ENCODE measurements around the gene BBS12. TPM values are rescaled to one million over a fixed set of nuclear protein-coding genes. Genes with fewer than 3 reads are reported as not detected.

BBS12 gene
- polyA plus RNA-seq, 1 experiment: 1.9 TPM

- ChIA-PET POLR2A (interaction anchor here (0.5 kb wide), 1 partner anchor 90 kb away, joined by 5 read pairs; no protein-coding TSS in a partner anchor), CTCF (interaction anchor here (1.0 to 1.4 kb wide), 2 partner anchors 10 to 12 kb away, joined by 3 to 4 read pairs; no protein-coding TSS in a partner anchor)
- Histone ChIP-seq H3K27me3 (ENCODE audit: control insufficient read depth, insufficient read depth, low read length) (no peaks in the 10 kb centered on the region), H3K36me3 (ENCODE audit: control insufficient read depth, insufficient read depth, low read length) (no peaks in the 10 kb centered on the region), H3K4me3 (ENCODE audit: low read depth, low read length) (no peak overlapping the region)
- DNase-seq (ENCODE audit: low read depth): no peak
- no peak for TF ChIP-seq CTCF (IDR thresholded peaks at IDR 0.05; ENCODE audit: insufficient read depth, low read depth, low read length)
These were observed 3.6 kb upstream of the BBS12 start for GRCh38 chr4:122728856-122729255.

- no peak for DNase-seq (ENCODE audit: low read depth)
- no peak overlapping the region for H3K4me3 ChIP-seq (ENCODE audit: low read depth, low read length)
- no peaks in the 10 kb centered on the region for H3K27me3 ChIP-seq (ENCODE audit: control insufficient read depth, insufficient read depth, low read length)
- TF ChIP-seq CTCF (IDR thresholded peaks at IDR 0.05; ENCODE audit: insufficient read depth, low read depth, low read length): no peak
- ChIA-PET POLR2A (interaction anchor here (0.6 kb wide), 1 partner anchor 193 kb away, joined by 3 read pairs; no protein-coding TSS in a partner anchor), CTCF (interaction anchor here (1.1 to 3.3 kb wide), 10 partner anchors 15 to 199 kb away, joined by 3 to 13 read pairs (median 5); no protein-coding TSS in a partner anchor)
- H3K36me3 ChIP-seq (ENCODE audit: control insufficient read depth, insufficient read depth, low read length): no peaks in the 10 kb centered on the region
These were observed 828 bp upstream of the BBS12 start for GRCh38 chr4:122731676-122732075.

GRCh38 chr4:122733787-122734120, 1.2 kb downstream of the BBS12 start:
- no peak for DNase-seq (ENCODE audit: low read depth)
- ChIA-PET CTCF (interaction anchor here (3.3 kb wide), 1 partner anchor 181 kb away, joined by 13 read pairs; no protein-coding TSS in a partner anchor), POLR2A (no interaction called here)
- no peaks in the 10 kb centered on the region for H3K27me3 ChIP-seq (ENCODE audit: control insufficient read depth, insufficient read depth, low read length)
- no peak for TF ChIP-seq CTCF (IDR thresholded peaks at IDR 0.05; ENCODE audit: insufficient read depth, low read depth, low read length)
- H3K4me3 ChIP-seq (ENCODE audit: low read depth, low read length): peak overlapping the region; percentile 74
- H3K36me3 ChIP-seq (ENCODE audit: control insufficient read depth, insufficient read depth, low read length): no peaks in the 10 kb centered on the region

- ChIA-PET CTCF (interaction anchor here (1.0 to 1.3 kb wide), 3 partner anchors 10 to 137 kb away, joined by 3 read pairs; no protein-coding TSS in a partner anchor), POLR2A (no interaction called here)
- DNase-seq (ENCODE audit: low read depth): peak; percentile 56
- Histone ChIP-seq H3K36me3 (ENCODE audit: control insufficient read depth, insufficient read depth, low read length) (no peaks in the 10 kb centered on the region), H3K27me3 (ENCODE audit: control insufficient read depth, insufficient read depth, low read length) (no peaks in the 10 kb centered on the region), H3K4me3 (ENCODE audit: low read depth, low read length) (no peak overlapping the region)
- TF ChIP-seq CTCF (IDR thresholded peaks at IDR 0.05; ENCODE audit: insufficient read depth, low read depth, low read length): no peak
These were observed 6.7 kb downstream of the BBS12 start for GRCh38 chr4:122739174-122739573.

GRCh38 chr4:122742933-122743829, 10.7 kb downstream of the BBS12 start:
- no peak for DNase-seq (ENCODE audit: low read depth)
- Histone ChIP-seq H3K36me3 (ENCODE audit: control insufficient read depth, insufficient read depth, low read length) (no peaks in the 10 kb centered on the region), H3K4me3 (ENCODE audit: low read depth, low read length) (no peak overlapping the region), H3K27me3 (ENCODE audit: control insufficient read depth, insufficient read depth, low read length) (no peaks in the 10 kb centered on the region)
- POLR2A ChIA-PET: no interaction called here
- no peak for TF ChIP-seq CTCF (IDR thresholded peaks at IDR 0.05; ENCODE audit: insufficient read depth, low read depth, low read length)
- CTCF ChIA-PET: interaction anchor here (1.4 kb wide), 1 partner anchor 13 kb away, joined by 4 read pairs; no protein-coding TSS in a partner anchor
